Adrenal gland (tissue), 12 donors: ENCODE data around the gene MTERF2. TPM values are rescaled to one million over a fixed set of nuclear protein-coding genes. Genes with fewer than 3 reads are reported as not detected.

Experiments used
- DNase-seq, 7 donors: peaks; one replicate each; pipeline ENCODE4 v3.0.0-alpha.2; 2019 to 2020
- H3K27ac ChIP-seq, 5 donors: fragments of 200-600 bp; sonication (generic) in 4 of 5; 1 replicate in 3 of 5; 2 replicates in 2 of 5; pipeline versions ENCODE4 v1.5.1 to v1.8.0; 2016 to 2020; ENCODE audit warnings: mild to moderate bottlenecking in 1 of 5
- H3K27me3 ChIP-seq: fragments of 200-600 bp; 2 replicates; pipeline ENCODE4 v1.8.0; 2021
- H3K36me3 ChIP-seq, 2 donors: fragments of 200-600 bp; replicated peaks in 1 of 2; 1 replicate in 1 of 2; 2 replicates in 1 of 2; pipeline versions ENCODE4 v1.5.1 to v1.8.0; 2018 to 2022
- H3K4me1 ChIP-seq, 2 donors: fragments of 200-600 bp; replicated peaks in 1 of 2; 1 replicate in 1 of 2; 2 replicates in 1 of 2; pipeline versions ENCODE4 v1.5.1 to v1.8.0; 2018 to 2021
- H3K4me3 ChIP-seq, 4 donors: fragments of 200-600 bp; sonication (generic) in 3 of 4; one replicate each; pipeline ENCODE4 v1.5.1; 2016 to 2018
- H3K9me3 ChIP-seq, 3 donors: fragments of 200-600 bp; sonication (generic) in 1 of 3; replicated peaks in 1 of 3; 1 replicate in 2 of 3; 2 replicates in 1 of 3; pipeline versions ENCODE4 v1.5.1 to v1.8.0; 2016 to 2021
- POLR2A ChIP-seq, 2 donors: fragments of 450-650 bp; IDR thresholded peaks; one replicate each; pipeline ENCODE4 v1.6.1; 2017; ENCODE audit warnings: antibody characterized with exemption in 2 of 2, mild to moderate bottlenecking in 2 of 2, moderate library complexity in 1 of 2
- WGBS, 4 donors: extraction: QIAGEN DNeasy Blood & Tissue Kit in 2 of 4; methylation state at CpG; one replicate each; pipeline versions ENCODE4 v1.1.5 to v1.1.7; 2013 to 2017; 5-methylcytosine and 5-hydroxymethylcytosine counted together
- intact Hi-C, 2 donors: fragments of 100-400 bp; cut with DNase I; formaldehyde crosslinking; loops; one replicate each; pipeline versions ENCODE4 v1.14.1 to v1.15.0; 2022 to 2023
- polyA plus RNA-seq, 3 donors: library from polyadenylated mRNA; stranded (reverse); fragments of 200-250 nt in 2 of 3; fragments of 350-450 nt in 1 of 3; fragmentation: Illumina TruSeq in 1 of 3; extraction: RNeasy Lipid Tissue Mini Kit (QIAGEN cat#74804) in 1 of 3; gene quantifications; one replicate each; pipeline ENCODE4 v1.2.3, GENCODE V29; 2013 to 2014
- total RNA-seq, 9 donors: library from RNA; depleted of rRNA in 4 of 9; stranded (reverse); fragments of >200 nt in 4 of 9; fragments of 120-200 nt in 1 of 9; fragmentation: NEBNext Ultra II Directional in 1 of 9; extraction: Animal tissue kit (Norgen Biotek cat#: 25700) in 1 of 9; gene quantifications; one replicate each; pipeline versions ENCODE4 v1.1.0 to v1.2.4, GENCODE V29; 2013 to 2023
- TF ChIP-seq, protein P1 (sequence below), 6 experiments: fragments of 450-650 bp in 4 of 6; fragments of 200-600 bp in 2 of 6; sonication (generic) in 1 of 6; IDR thresholded peaks; 1 replicate in 5 of 6; 2 replicates in 1 of 6; pipeline versions ENCODE4 v1.5.1 to v1.8.0; 2016 to 2021; ENCODE audit warnings: antibody characterized with exemption in 6 of 6, mild to moderate bottlenecking in 2 of 6, moderate library complexity in 1 of 6
- donor health status: healthy with polysubstance abuse.
- donor health status: Bipolar disorder and iron deficiency.
- donor health status: DM: yes; HTN: yes; CAD: no.
- donor health status: DM: no; HTN: no; CAD: no.
- donor health status: DM: no; HTN: no; CAD: no.
- donor health status: DM: yes; HTN: yes; CAD: no.

The MTERF2 gene
- total and polyA plus RNA-seq, 12 donors: 10.2 to 85.0 (median 33.1) TPM

DNA sequence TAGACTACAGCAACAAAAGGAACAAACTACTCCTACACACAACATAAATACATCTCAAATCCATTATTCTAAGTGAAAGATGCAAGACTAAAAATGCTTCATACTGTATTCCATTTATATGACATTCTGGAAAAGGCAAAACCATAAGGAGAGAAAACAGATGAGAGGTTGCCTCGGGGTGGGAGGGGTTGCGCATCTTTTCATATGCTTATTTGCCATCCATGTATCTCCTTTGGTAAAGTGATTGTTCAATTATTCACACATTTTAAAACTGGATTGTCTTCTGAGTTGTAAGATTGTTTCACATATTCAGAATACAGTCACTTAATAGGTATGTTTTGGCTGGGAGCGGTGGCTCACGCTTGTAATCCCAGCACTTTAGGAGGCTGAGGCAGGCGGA lies 36.4 kb downstream of the MTERF2 start:
- H3K27ac ChIP-seq: no peak overlapping the region
- H3K27me3 ChIP-seq: no peaks in the 10 kb centered on the region
- WGBS, 4 donors: 94 to 97% (median 96%) methylated on average over 5 of the region's 5 CpGs
- no peaks in the 10 kb centered on the region for H3K9me3 ChIP-seq
- intact Hi-C loops: loop anchor here in 1 of 2 donors (10.0 kb wide), 1 partner anchor 144 kb away; the partner anchor contains the start of gene CRY1
- no peak overlapping the region for H3K4me3 ChIP-seq
- DNase-seq: no peak
- TF ChIP-seq, protein P1, sequence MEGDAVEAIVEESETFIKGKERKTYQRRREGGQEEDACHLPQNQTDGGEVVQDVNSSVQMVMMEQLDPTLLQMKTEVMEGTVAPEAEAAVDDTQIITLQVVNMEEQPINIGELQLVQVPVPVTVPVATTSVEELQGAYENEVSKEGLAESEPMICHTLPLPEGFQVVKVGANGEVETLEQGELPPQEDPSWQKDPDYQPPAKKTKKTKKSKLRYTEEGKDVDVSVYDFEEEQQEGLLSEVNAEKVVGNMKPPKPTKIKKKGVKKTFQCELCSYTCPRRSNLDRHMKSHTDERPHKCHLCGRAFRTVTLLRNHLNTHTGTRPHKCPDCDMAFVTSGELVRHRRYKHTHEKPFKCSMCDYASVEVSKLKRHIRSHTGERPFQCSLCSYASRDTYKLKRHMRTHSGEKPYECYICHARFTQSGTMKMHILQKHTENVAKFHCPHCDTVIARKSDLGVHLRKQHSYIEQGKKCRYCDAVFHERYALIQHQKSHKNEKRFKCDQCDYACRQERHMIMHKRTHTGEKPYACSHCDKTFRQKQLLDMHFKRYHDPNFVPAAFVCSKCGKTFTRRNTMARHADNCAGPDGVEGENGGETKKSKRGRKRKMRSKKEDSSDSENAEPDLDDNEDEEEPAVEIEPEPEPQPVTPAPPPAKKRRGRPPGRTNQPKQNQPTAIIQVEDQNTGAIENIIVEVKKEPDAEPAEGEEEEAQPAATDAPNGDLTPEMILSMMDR (IDR thresholded peaks at IDR 0.05): no peak
- TF ChIP-seq POLR2A (IDR thresholded peaks at IDR 0.05): no peak
- H3K36me3 ChIP-seq: no peaks in the 10 kb centered on the region
- peaks cover 0 to 11% of the 10 kb centered on the region in 2 donors for H3K4me1 ChIP-seq

DNA sequence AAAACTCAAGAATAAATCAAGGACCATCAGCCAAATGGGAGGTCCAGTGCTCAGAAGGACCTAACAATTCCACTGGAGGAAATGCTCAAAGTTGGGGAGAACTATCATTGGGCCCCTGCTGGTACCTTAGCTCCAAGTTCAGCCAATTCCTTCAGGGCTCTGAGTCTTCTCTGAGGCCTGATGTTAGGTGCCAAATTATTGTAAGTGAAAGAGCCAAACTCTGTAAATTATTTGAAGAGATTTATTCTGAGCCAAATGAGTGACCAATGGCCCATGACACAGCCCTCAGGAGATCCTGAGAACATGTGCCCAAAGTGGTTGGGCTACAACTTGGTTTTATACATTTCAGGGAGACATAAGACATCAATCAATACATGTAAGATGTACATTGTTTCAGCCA lies 39.5 kb downstream of the MTERF2 start:
- intact Hi-C loops: no loop called here
- Histone ChIP-seq H3K4me1 (no peaks in the 10 kb centered on the region), H3K4me3 (no peak overlapping the region), H3K36me3 (no peaks in the 10 kb centered on the region), H3K27ac (no peak overlapping the region), H3K9me3 (peaks cover 0 to 5% (median 0%) of the 10 kb centered on the region in 3 donors), H3K27me3 (no peaks in the 10 kb centered on the region)
- no peak for DNase-seq
- no peak for TF ChIP-seq POLR2A (IDR thresholded peaks at IDR 0.05)
- TF ChIP-seq, protein P1 (IDR thresholded peaks at IDR 0.05): no peak

DNA sequence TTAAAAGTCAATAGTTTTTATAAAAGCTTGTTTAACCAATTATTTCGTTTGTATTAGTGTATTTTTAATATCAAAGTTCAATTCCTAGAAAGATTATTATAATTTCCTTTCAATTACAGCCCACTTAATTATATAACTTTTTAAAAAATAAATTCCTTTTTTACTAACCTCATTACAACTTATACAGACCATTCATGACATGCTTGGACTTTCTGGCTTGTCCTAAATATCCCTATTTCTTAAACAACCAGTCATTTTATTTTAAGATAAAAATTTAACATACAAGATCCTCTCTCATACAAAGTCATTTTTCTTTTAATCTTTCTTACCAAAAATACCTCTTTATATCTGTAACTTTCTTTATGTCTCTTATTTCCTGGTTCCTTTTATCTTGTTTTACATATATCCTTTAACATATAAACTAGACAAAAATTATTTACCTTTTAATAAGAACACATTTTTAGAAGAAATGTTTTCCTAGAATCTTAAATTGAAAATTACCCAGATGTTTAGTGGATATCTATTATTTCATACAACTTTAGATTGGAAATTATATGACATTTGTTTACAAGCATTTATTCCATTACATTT lies 41.6 kb downstream of the MTERF2 start:
- H3K4me1 ChIP-seq: peaks cover 7 to 14% of the 10 kb centered on the region in 2 donors
- H3K4me3 ChIP-seq: no peak overlapping the region
- TF ChIP-seq, protein P1 (IDR thresholded peaks at IDR 0.05): no peak
- TF ChIP-seq POLR2A (IDR thresholded peaks at IDR 0.05): no peak
- no peak for DNase-seq
- H3K27ac ChIP-seq: no peak overlapping the region
- H3K9me3 ChIP-seq: peaks cover 0 to 5% (median 0%) of the 10 kb centered on the region in 3 donors
- WGBS, 4 donors: 20 to 46% (median 36%) methylated on average over 1 of the region's 1 CpG
- no peaks in the 10 kb centered on the region for H3K27me3 ChIP-seq
- H3K36me3 ChIP-seq: no peaks in the 10 kb centered on the region
- intact Hi-C loops: no loop called here

DNA sequence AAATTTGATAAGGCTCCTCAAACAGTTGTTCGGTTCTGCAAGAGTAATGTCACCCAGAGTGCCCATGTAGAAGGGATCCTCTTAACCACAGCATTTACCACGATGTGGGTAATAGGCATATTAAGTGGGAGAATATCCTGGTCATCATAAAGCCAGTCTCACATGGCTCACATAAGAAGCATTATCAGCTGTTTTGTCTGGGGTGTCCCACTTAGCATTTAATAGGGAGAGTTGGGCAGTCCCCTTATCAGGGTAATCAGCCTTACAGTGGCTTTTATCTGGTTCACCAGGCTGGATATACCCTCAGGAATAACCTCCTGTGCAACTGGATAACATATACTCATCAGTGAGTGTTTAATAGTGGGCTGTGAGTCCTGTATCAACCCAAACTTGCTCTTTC lies 44.2 kb downstream of the MTERF2 start:
- intact Hi-C loops: no loop called here
- WGBS, 4 donors: 88 to 100% (median 95%) methylated on average over 2 of the region's 2 CpGs
- peaks cover 7 to 14% of the 10 kb centered on the region in 2 donors for H3K4me1 ChIP-seq
- peaks cover 0 to 5% (median 0%) of the 10 kb centered on the region in 3 donors for H3K9me3 ChIP-seq
- H3K27ac ChIP-seq: no peak overlapping the region
- no peaks in the 10 kb centered on the region for H3K36me3 ChIP-seq
- H3K27me3 ChIP-seq: no peaks in the 10 kb centered on the region
- DNase-seq: no peak
- TF ChIP-seq, protein P1 (IDR thresholded peaks at IDR 0.05): no peak
- no peak for TF ChIP-seq POLR2A (IDR thresholded peaks at IDR 0.05)
- H3K4me3 ChIP-seq: no peak overlapping the region
